Measurements from ENCODE around the gene VWA5B1. TPM values are rescaled to one million over a fixed set of nuclear protein-coding genes. Genes with fewer than 3 reads are reported as not detected.

Gene VWA5B1
- total and polyA plus RNA-seq, 10 of the 15 experiments (the other 5 are each of a cell fraction or from before 2014, with no cell fraction given): under 0.01 to 0.05 (median 0.01) TPM; not detected in 7

GRCh38 chr1:20266642-20267041 lies 24.0 kb upstream of the VWA5B1 start:
- FAIRE-seq (no peak), ATAC-seq (no peak), DNase-seq (ENCODE audit: low read depth, low spot score) (no peak)
- in situ Hi-C loops (cut with MboI): no loop called here
- Histone ChIP-seq H3K36me3 (ENCODE audit: control insufficient read depth in 2 of 2, insufficient read depth in 2 of 2, low read length in 1 of 2) (no peaks in the 10 kb centered on the region; a peak in 1 of 4 replicates), H4K20me1 (ENCODE audit: control insufficient read depth, insufficient read depth) (no peaks in the 10 kb centered on the region), H2AFZ (ENCODE audit: control insufficient read depth, low read depth, low read length) (no peak overlapping the region), H3K4me2 (ENCODE audit: control insufficient read depth, insufficient read depth) (no peak overlapping the region), H3K27ac (ENCODE audit: control insufficient read depth, insufficient read depth) (no peak overlapping the region), H3K9ac (ENCODE audit: control insufficient read depth, insufficient read depth, low read length) (no peak overlapping the region), H3K9me3 (replicated peaks; ENCODE audit: control insufficient read depth, insufficient read depth, low read length) (no peaks in the 10 kb centered on the region), H3K79me2 (ENCODE audit: control insufficient read depth, insufficient read depth, low read length) (no peaks in the 10 kb centered on the region), H3K4me3 (no peak overlapping the region), H3K4me1 (ENCODE audit: control insufficient read depth, insufficient read depth, low read length) (no peaks in the 10 kb centered on the region), H3K27me3 (replicated peaks in 1 of 2; ENCODE audit: control insufficient read depth in 2 of 2, insufficient read depth in 2 of 2, low read length in 1 of 2) (no peaks in the 10 kb centered on the region; a peak in 3 of 4 replicates)
- SMC1A ChIA-PET (ENCODE audit: uncharacterized antibody, unreplicated experiment): no interaction called here
- 23% methylated on average over 6 of the region's 6 CpGs for WGBS (ENCODE audit: insufficient coverage, insufficient replicate concordance, low lambda C conversion rate, missing lambda C conversion rate)
- CTCF ChIA-PET: no interaction called here
- POLR2A ChIA-PET: no interaction called here
- no TSS peak for BruUV-seq (replicated peaks)
- intact Hi-C loops (cut with micrococcal nuclease; ENCODE audit: unreplicated experiment): no loop called here
- RAD21 ChIA-PET (ENCODE audit: unreplicated experiment): no interaction called here
- no peak for TF ChIP-seq BCLAF1 (IDR thresholded peaks at IDR 0.05)
- TF ChIP-seq POLR2A (IDR thresholded peaks at IDR 0.05; ENCODE audit: low read depth, low read length): no peak
- no peak for TF ChIP-seq BCL3 (IDR thresholded peaks at IDR 0.05; ENCODE audit: borderline replicate concordance, insufficient read depth, low read depth, low read length, poor library complexity, severe bottlenecking)
- no peak for TF ChIP-seq NBN (IDR thresholded peaks at IDR 0.05)
- TF ChIP-seq POU2F2 (IDR thresholded peaks at IDR 0.05; ENCODE audit: borderline replicate concordance, low read depth, low read length): no peak
- no peak for TF ChIP-seq ATF7 (IDR thresholded peaks at IDR 0.05; ENCODE audit: low read depth)
- TF ChIP-seq MYC (IDR thresholded peaks at IDR 0.05; ENCODE audit: insufficient read depth, insufficient read length, insufficient replicate concordance, low read length, severe bottlenecking): no peak
- TF ChIP-seq SRF (IDR thresholded peaks at IDR 0.05; ENCODE audit: low read depth in 2 of 2, low read length in 2 of 2): no peak
- TF ChIP-seq MTA3 (IDR thresholded peaks at IDR 0.05; ENCODE audit: borderline replicate concordance, low read length): no peak
